ENCODE data around the gene SERPINA5. TPM values are rescaled to one million over a fixed set of nuclear protein-coding genes. Genes with fewer than 3 reads are reported as not detected.
"Not testable (repeated sequence)": the region's sequence is repeated elsewhere in the genome, so short reads cannot be mapped to it uniquely, and the experiment has no call there.

SERPINA5 gene
- total and polyA plus RNA-seq, 2 donors (not counting 1 experiment from before 2014, with no cell fraction given) = not detected

DNA sequence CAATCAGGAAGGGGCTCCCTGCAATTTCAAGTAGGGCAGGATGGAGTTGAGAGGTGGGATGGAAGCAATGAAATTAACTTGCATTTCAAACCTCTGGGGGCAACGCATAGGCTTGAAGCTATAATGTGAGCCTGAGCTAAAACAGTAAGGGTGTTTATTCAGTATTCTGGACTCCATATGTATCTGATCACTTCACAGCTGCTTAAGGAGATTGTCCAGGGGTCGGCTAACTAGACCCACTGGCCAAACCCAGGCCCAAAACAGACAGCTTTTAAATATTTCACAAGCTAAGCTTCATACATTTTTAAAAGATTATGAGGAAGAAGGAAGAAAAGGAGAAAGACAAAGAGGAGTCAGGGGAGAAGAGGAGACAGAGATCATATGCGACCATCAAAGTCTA is 24.1 kb downstream of the SERPINA5 start:
- no peak for TF ChIP-seq EZH2 (IDR thresholded peaks at IDR 0.05; ENCODE audit: borderline replicate concordance, insufficient read depth, low read depth, low read length, poor library complexity, severe bottlenecking)
- TF ChIP-seq, protein P1, sequence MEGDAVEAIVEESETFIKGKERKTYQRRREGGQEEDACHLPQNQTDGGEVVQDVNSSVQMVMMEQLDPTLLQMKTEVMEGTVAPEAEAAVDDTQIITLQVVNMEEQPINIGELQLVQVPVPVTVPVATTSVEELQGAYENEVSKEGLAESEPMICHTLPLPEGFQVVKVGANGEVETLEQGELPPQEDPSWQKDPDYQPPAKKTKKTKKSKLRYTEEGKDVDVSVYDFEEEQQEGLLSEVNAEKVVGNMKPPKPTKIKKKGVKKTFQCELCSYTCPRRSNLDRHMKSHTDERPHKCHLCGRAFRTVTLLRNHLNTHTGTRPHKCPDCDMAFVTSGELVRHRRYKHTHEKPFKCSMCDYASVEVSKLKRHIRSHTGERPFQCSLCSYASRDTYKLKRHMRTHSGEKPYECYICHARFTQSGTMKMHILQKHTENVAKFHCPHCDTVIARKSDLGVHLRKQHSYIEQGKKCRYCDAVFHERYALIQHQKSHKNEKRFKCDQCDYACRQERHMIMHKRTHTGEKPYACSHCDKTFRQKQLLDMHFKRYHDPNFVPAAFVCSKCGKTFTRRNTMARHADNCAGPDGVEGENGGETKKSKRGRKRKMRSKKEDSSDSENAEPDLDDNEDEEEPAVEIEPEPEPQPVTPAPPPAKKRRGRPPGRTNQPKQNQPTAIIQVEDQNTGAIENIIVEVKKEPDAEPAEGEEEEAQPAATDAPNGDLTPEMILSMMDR (IDR thresholded peaks at IDR 0.05) = no peak
- Mint-ChIP-seq H3K4me3 (no peak overlapping the region), H3K4me1 (no peaks in the 10 kb centered on the region), H3K27ac (no peak overlapping the region), H3K9me3 (ENCODE audit: insufficient read depth) (peaks cover 2% of the 10 kb centered on the region), H3K27me3 (no peaks in the 10 kb centered on the region)
- ATAC-seq (ENCODE audit: low read depth) (no peak), DNase-seq (no peak)
- Histone ChIP-seq H3K27ac (ENCODE audit: low read length in 2 of 2) (no peak overlapping the region), H3K79me2 (ENCODE audit: control insufficient read depth, insufficient read depth, low read length) (no peaks in the 10 kb centered on the region), H2AFZ (ENCODE audit: insufficient read depth, low read depth, low read length, poor library complexity, severe bottlenecking) (no peak overlapping the region), H3K4me3 (ENCODE audit: control extremely low read depth in 1 of 5, extremely low read depth in 1 of 5, insufficient read depth in 1 of 5, low read depth in 2 of 5, low read length in 4 of 5) (no peak overlapping the region), H3K27me3 (replicated peaks in 1 of 4; ENCODE audit: control extremely low read depth in 1 of 4, control insufficient read depth in 3 of 4, insufficient read depth in 4 of 4, low read length in 3 of 4) (no peaks in the 10 kb centered on the region), H3K9me3 (ENCODE audit: control extremely low read depth in 1 of 3, control insufficient read depth in 2 of 3, insufficient read depth in 1 of 3, low read length in 2 of 3) (peaks cover 0 to 2% (median 0%) of the 10 kb centered on the region in 3 donors), H3K4me1 (ENCODE audit: control insufficient read depth in 2 of 2, insufficient read depth in 2 of 2, low read length in 2 of 2) (no peaks in the 10 kb centered on the region), H4K20me1 (ENCODE audit: control insufficient read depth, insufficient read depth, low read length, poor library complexity, severe bottlenecking) (no peaks in the 10 kb centered on the region), H3K36me3 (replicated peaks in 1 of 2; ENCODE audit: control extremely low read depth in 1 of 2, control insufficient read depth in 1 of 2, extremely low read depth in 1 of 2, insufficient read depth in 2 of 2, low read length in 1 of 2) (no peaks in the 10 kb centered on the region), H3K9ac (ENCODE audit: low read length) (no peak overlapping the region), H3K4me2 (replicated peaks; ENCODE audit: low read depth, low read length, poor library complexity, severe bottlenecking) (no peak overlapping the region)
- WGBS (ENCODE audit: insufficient coverage) = 92% methylated on average over 2 of the region's 3 CpGs
- intact Hi-C loops (cut with micrococcal nuclease) = no loop called here
- CTCF ChIA-PET = no interaction called here
- POLR2A ChIA-PET = no interaction called here

DNA sequence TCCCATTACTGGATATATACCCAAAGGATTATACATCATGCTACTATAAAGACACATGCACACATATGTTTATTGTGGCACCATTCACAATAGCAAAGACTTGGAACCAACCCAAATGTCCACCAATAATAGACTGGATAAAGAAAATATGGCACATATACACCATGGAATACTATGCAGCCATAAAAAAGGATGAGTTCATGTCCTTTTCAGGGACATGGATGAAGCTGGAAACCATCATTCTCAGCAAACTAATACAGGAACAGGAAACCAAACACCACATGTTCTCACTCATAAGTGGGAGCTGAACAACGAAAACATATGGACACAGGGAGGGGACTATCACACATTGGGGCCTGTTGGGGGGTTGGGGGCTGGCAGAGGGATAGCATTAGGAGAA is 27.7 kb downstream of the SERPINA5 start:
- H3K4me3 Mint-ChIP-seq; H3K27me3 ChIP-seq (replicated peaks in 1 of 4; ENCODE audit: control extremely low read depth in 1 of 4, control insufficient read depth in 3 of 4, insufficient read depth in 4 of 4, low read length in 3 of 4); H3K4me2 ChIP-seq (replicated peaks; ENCODE audit: low read depth, low read length, poor library complexity, severe bottlenecking); H3K9me3 Mint-ChIP-seq (ENCODE audit: insufficient read depth); DNase-seq; H3K4me1 ChIP-seq (ENCODE audit: control insufficient read depth in 2 of 2, insufficient read depth in 2 of 2, low read length in 2 of 2); H3K79me2 ChIP-seq (ENCODE audit: control insufficient read depth, insufficient read depth, low read length); H3K4me1 Mint-ChIP-seq; H3K27me3 Mint-ChIP-seq; H3K27ac Mint-ChIP-seq; POLR2A ChIA-PET; H3K4me3 ChIP-seq (ENCODE audit: control extremely low read depth in 1 of 5, extremely low read depth in 1 of 5, insufficient read depth in 1 of 5, low read depth in 2 of 5, low read length in 4 of 5); intact Hi-C loops (cut with micrococcal nuclease); ATAC-seq (ENCODE audit: low read depth); H3K9ac ChIP-seq (ENCODE audit: low read length); H3K36me3 ChIP-seq (replicated peaks in 1 of 2; ENCODE audit: control extremely low read depth in 1 of 2, control insufficient read depth in 1 of 2, extremely low read depth in 1 of 2, insufficient read depth in 2 of 2, low read length in 1 of 2); H3K27ac ChIP-seq (ENCODE audit: low read length in 2 of 2); CTCF ChIA-PET; H2AFZ ChIP-seq (ENCODE audit: insufficient read depth, low read depth, low read length, poor library complexity, severe bottlenecking); H4K20me1 ChIP-seq (ENCODE audit: control insufficient read depth, insufficient read depth, low read length, poor library complexity, severe bottlenecking); H3K9me3 ChIP-seq (ENCODE audit: control extremely low read depth in 1 of 3, control insufficient read depth in 2 of 3, insufficient read depth in 1 of 3, low read length in 2 of 3): not testable (repeated sequence)
- WGBS (ENCODE audit: insufficient coverage) = no CpG with 5 or more reads among the region's 1 CpG
